Pancreas (tissue), 10 donors: Measurements from ENCODE around the gene E2F2. TPM values are rescaled to one million over a fixed set of nuclear protein-coding genes. Genes with fewer than 3 reads are reported as not detected.
"Not testable (repeated sequence)": the region's sequence is repeated elsewhere in the genome, so short reads cannot be mapped to it uniquely, and the experiment has no call there.

Experiments
- ATAC-seq, 4 donors: fragments of 200-7000 bp; cut with Tn5 transposase; one replicate each; pipeline versions ENCODE4 v1.8.0 to v1.9.1; 2020; ENCODE audit warnings: mild to moderate bottlenecking in 4 of 4, moderate library complexity in 4 of 4
- DNase-seq, 6 donors: peaks; one replicate each; pipeline ENCODE4 v3.0.0-alpha.2; 2020
- FAIRE-seq: peaks from 2 replicates; lab custom pipeline; 2012; peaks lifted over from hg19 to GRCh38; lab: Jason Lieb, UNC
- H3K27ac ChIP-seq, 4 donors: fragments of 200-600 bp; sonication (generic); 1 replicate in 3 of 4; 2 replicates in 1 of 4; pipeline versions ENCODE4 v1.5.0 to v1.8.0; 2020
- H3K27me3 ChIP-seq, 4 donors: fragments of 200-600 bp; one replicate each; pipeline ENCODE4 v1.8.0; 2021
- H3K36me3 ChIP-seq, 3 donors: fragments of 200-600 bp; sonication (generic) in 1 of 3; one replicate each; pipeline versions ENCODE4 v1.5.0 to v1.8.0; 2020 to 2021
- H3K4me1 ChIP-seq, 3 donors: fragments of 200-600 bp; one replicate each; pipeline ENCODE4 v1.8.0; 2021
- H3K4me3 ChIP-seq, 4 donors: fragments of 200-600 bp; sonication (generic) in 2 of 4; one replicate each; pipeline versions ENCODE4 v1.5.0 to v1.8.0; 2020 to 2021
- H3K9me3 ChIP-seq, 4 donors: fragments of 200-600 bp; one replicate each; pipeline ENCODE4 v1.8.0; 2021
- WGBS, 2 donors: extraction: QIAGEN DNeasy Blood & Tissue Kit; methylation state at CpG; one replicate each; pipeline ENCODE4 v1.1.7; 2013; 5-methylcytosine and 5-hydroxymethylcytosine counted together
- intact Hi-C, 3 donors: fragments of 100-400 bp; cut with DNase I; formaldehyde crosslinking; loops; one replicate each; pipeline versions ENCODE4 v1.11.1 to v1.14.2; 2022
- polyA plus RNA-seq, 2 donors: library from polyadenylated mRNA; stranded (reverse); fragments of 200-250 nt; gene quantifications; one replicate each; pipeline ENCODE4 v1.2.3, GENCODE V29; 2013
- total RNA-seq, 6 donors: library from RNA; stranded (reverse); fragmentation: NEBNext Ultra II Directional in 4 of 6; extraction: Animal tissue kit (Norgen Biotek cat#: 25700) in 4 of 6; gene quantifications; one replicate each; pipeline versions ENCODE4 v1.2.1 to v1.2.4, GENCODE V29; 2021 to 2023
- TF ChIP-seq, protein P1 (sequence below), 4 donors: fragments of 200-600 bp; sonication (generic) in 3 of 4; IDR thresholded peaks; one replicate each; pipeline versions ENCODE4 v1.5.0 to v1.8.0; 2021; ENCODE audit warnings: antibody characterized with exemption in 4 of 4
- donor health status: healthy with polysubstance abuse.
- donor health status: DM: no; HTN: no; CAD: no; lungs with moderate emphysema.
- donor health status: DM: no; HTN: no; CAD: no.
- donor health status: control.
- donor health status: control.
- donor health status: Bipolar disorder and iron deficiency.
- donor health status: DM: yes; HTN: yes; CAD: no.
- donor health status: DM: no; HTN: no; CAD: no.
- donor health status: DM: no; HTN: no; CAD: no.
- donor health status: DM: yes; HTN: yes; CAD: no.

Gene E2F2
- total and polyA plus RNA-seq, 8 donors = 0.04 to 0.40 (median 0.15) TPM; not detected in 2

DNA sequence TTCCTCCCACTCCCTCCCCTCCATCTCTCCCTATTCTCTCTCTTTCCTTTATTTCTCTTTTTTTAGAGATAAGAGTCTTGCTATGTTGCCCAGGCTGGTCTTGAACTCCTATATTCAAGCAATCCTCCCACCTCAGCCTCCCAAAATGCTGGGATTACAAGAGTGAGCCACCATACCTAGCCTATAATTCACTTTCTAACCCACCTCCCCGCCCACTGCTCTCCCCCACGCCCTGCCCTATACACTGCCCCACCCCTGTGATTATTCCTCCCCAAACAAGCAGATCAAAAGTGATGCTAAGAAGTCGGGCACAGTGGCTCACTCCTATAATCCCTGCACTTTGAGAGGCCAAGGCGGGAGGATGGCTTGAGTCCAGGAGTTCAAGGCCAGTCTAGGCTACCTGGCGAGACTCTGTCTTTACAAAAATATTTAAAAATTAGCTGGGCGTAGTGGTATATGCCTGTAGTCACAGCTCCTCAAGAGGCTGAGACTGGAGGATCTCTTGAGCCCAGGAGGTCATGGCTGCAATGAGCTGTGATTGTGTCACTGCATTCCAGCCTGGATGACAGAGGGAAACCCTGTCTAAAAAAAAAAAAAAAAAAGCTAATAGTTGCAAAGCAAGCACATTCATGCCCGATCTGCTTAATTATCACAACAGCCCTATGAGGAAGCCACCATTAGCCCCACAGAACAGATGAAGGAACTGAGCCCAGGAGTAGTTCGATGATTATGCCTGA, 12.8 kb upstream of the E2F2 start:
- 64 to 69% methylated on average over 8 of the region's 8 CpGs for WGBS, 2 donors
- intact Hi-C loops = loop anchor here (2.0 to 10.0 kb wide), 3 partner anchors 91 to 93 kb away; no protein-coding TSS in a partner anchor

DNA sequence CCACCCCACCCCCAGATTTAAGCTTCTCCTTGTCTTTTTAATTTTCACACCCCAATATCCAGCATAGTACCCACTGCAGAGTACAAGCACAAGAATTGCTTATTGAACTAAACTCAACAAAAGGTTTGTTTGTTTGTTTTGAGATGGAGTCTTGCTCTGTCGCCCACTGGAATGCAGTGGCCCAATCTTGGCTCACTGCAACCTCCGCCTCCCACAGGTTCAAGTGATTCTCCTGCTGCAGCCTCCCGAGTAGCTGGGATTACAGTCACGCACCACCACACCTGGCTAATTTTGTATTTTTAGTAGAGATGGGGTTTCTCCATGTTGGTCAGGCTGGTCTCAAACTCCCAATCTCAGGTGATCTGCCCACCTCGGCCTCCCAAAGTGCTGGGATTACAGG, 11.9 kb upstream of the E2F2 start:
- H3K4me3 ChIP-seq, H3K9me3 ChIP-seq, FAIRE-seq, H3K4me1 ChIP-seq, H3K27ac ChIP-seq, H3K36me3 ChIP-seq, DNase-seq, ATAC-seq, H3K27me3 ChIP-seq: not testable (repeated sequence)
- WGBS, 2 donors = 83 to 87% methylated on average over 5 of the region's 5 CpGs
- intact Hi-C loops = loop anchor here in 1 of 3 donors (10.0 kb wide), 1 partner anchor 92 kb away; no protein-coding TSS in a partner anchor

More for the DNA sequence above, 12.8 kb upstream of the E2F2 start:
- no peaks in the 10 kb centered on the region for H3K36me3 ChIP-seq
- DNase-seq = no peak
- no peaks in the 10 kb centered on the region for H3K27me3 ChIP-seq
- ATAC-seq = no peak
- no peaks in the 10 kb centered on the region for H3K9me3 ChIP-seq
- no peak overlapping the region for H3K4me3 ChIP-seq
- H3K4me1 ChIP-seq = peaks cover 0 to 7% (median 0%) of the 10 kb centered on the region in 3 donors
- H3K27ac ChIP-seq = no peak overlapping the region
- FAIRE-seq = no peak
- TF ChIP-seq, protein P1, sequence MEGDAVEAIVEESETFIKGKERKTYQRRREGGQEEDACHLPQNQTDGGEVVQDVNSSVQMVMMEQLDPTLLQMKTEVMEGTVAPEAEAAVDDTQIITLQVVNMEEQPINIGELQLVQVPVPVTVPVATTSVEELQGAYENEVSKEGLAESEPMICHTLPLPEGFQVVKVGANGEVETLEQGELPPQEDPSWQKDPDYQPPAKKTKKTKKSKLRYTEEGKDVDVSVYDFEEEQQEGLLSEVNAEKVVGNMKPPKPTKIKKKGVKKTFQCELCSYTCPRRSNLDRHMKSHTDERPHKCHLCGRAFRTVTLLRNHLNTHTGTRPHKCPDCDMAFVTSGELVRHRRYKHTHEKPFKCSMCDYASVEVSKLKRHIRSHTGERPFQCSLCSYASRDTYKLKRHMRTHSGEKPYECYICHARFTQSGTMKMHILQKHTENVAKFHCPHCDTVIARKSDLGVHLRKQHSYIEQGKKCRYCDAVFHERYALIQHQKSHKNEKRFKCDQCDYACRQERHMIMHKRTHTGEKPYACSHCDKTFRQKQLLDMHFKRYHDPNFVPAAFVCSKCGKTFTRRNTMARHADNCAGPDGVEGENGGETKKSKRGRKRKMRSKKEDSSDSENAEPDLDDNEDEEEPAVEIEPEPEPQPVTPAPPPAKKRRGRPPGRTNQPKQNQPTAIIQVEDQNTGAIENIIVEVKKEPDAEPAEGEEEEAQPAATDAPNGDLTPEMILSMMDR (IDR thresholded peaks at IDR 0.05) = no peak

DNA sequence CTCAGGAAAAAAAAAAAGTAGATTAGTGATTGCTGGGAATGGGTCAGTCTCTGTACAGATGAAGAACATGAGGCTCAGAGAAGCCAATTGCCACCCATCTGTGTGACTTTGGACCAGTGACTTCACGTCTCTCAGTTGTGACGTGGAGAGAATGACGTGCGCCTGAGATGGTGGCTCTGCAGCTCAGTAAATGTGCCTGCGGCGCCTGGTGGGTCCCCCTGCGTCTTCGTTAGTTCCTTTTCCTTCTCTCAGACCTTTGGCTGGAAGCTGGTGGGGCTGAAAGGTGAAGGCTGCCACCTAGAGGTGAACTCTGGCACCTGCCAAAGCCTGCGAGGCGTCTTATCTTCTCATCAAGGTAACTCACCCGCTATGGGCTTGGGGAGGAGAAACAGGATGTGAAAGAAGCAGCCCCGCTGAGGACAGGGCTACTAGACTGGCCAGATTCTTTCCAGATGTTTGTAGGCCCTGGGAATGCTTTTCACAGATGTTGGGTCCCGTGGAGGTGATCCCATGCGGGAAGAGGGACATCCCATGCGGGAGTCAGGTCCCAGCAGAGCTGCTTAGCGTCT, 8.7 kb upstream of the E2F2 start:
- H3K4me3 ChIP-seq = peak overlapping the region in 1 of 4 donors; percentile 21
- no peaks in the 10 kb centered on the region for H3K9me3 ChIP-seq
- H3K27me3 ChIP-seq = no peaks in the 10 kb centered on the region
- intact Hi-C loops = loop anchor here in 1 of 3 donors (10.0 kb wide), 1 partner anchor 95 kb away; no protein-coding TSS in a partner anchor
- no peak overlapping the region for H3K27ac ChIP-seq
- FAIRE-seq (no peak), DNase-seq (peak; percentile 79 to 93 (median 85)), ATAC-seq (peak; percentile 91 to 95 (median 94))
- TF ChIP-seq, protein P1 (IDR thresholded peaks at IDR 0.05) = peak; percentile 76 to 90 (median 89)
- H3K36me3 ChIP-seq = no peaks in the 10 kb centered on the region
- WGBS, 2 donors = 4% methylated on average over 16 of the region's 16 CpGs
- H3K4me1 ChIP-seq = peaks cover 0 to 7% (median 0%) of the 10 kb centered on the region in 3 donors

DNA sequence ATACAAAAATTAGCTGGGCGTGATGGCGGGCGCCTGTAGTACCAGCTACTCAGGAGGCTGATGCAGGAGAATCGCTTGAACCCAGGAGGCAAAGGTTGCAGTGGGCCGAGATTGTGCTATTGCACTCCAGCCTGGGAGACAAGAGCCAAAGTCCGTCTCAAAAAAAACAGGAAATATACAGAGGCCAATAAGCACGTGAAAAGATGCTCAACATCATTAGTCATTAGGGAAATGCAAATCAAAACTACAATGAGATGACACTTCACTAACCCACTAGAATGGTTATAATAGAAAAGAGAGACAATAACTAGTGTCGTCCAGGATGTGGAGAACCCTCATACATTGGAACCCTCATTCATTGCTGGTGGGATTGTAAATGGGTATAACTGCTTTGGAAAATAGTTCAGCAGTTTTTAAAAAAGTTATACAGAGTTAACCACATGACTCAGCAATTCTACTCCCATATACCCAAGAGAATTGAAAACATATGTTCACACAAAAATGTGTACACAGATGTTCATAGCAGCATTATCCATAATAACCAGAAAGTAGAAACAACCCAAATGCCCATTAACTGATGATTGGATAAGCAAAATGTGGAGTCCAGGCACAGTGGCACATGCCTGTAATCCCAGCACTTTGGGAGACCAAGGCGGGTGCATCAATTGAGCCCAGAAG, 6.4 kb upstream of the E2F2 start:
- ATAC-seq = no peak

More for the DNA sequence above, 6.4 kb upstream of the E2F2 start:
- DNase-seq (no peak), FAIRE-seq (no peak)
- Histone ChIP-seq H3K27me3 (no peaks in the 10 kb centered on the region), H3K36me3 (no peaks in the 10 kb centered on the region), H3K9me3 (no peaks in the 10 kb centered on the region), H3K27ac (no peak overlapping the region), H3K4me3 (no peak overlapping the region), H3K4me1 (peaks cover 0 to 7% (median 0%) of the 10 kb centered on the region in 3 donors)
- intact Hi-C loops = no loop called here
- 70 to 81% methylated on average over 9 of the region's 9 CpGs for WGBS, 2 donors
- TF ChIP-seq, protein P1 (IDR thresholded peaks at IDR 0.05) = no peak
